ENCODE measurements around the gene WDFY3. TPM values are rescaled to one million over a fixed set of nuclear protein-coding genes. Genes with fewer than 3 reads are reported as not detected.

WDFY3 gene
- total and polyA plus RNA-seq, 2 of the 4 experiments (the other 2 are of a cell fraction) = 12.5 to 58.1 TPM

DNA sequence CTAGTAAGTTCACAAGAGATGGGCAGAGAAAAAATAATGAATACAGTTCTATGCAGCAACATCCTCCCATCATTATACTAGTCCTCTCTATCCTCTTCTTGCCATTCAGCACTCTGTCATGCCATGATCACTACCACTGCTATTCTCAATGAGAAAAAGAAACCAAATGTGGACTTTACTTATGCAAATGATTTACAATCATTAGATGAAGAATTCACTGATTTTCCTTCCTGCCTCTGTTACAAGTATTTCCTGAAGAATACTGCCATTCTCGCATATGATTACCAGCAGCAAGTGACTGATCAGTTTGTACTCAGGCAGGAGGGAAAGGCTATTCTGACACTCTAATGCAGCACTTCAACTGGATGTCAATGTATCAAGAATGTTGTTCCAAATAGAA, 50.3 kb downstream of the WDFY3 start:
- Histone ChIP-seq H3K9me3 (ENCODE audit: control insufficient read depth, insufficient read depth, low read length) (no peaks in the 10 kb centered on the region), H4K5ac (ENCODE audit: low read depth, low read length) (no peak overlapping the region), H3K4me1 (ENCODE audit: control insufficient read depth, insufficient read depth, low read length) (peaks cover 2% of the 10 kb centered on the region; the same call in 1 of the 2 replicates), H2AK5ac (ENCODE audit: low read depth, low read length) (no peak overlapping the region), H4K8ac (ENCODE audit: low read depth in 2 of 2, low read length in 2 of 2) (no peak overlapping the region), H2BK15ac (ENCODE audit: low read depth, low read length) (no peak overlapping the region), H3K4me2 (ENCODE audit: low read depth, low read length) (peak overlapping the region; percentile 33; the same call in 1 of the 2 replicates), H3K27ac (ENCODE audit: insufficient read depth, low read length) (no peak overlapping the region), H2BK5ac (ENCODE audit: low read depth, low read length, poor library complexity, severe bottlenecking) (no peak overlapping the region), H3K18ac (ENCODE audit: low read depth, low read length) (no peak overlapping the region), H4K20me1 (ENCODE audit: insufficient read depth, low read length) (no peaks in the 10 kb centered on the region; the same call in 1 of the 2 replicates), H3K36me3 (ENCODE audit: control insufficient read depth, insufficient read depth, low read length) (peaks cover 3% of the 10 kb centered on the region; the same call in 1 of the 2 replicates), H2BK20ac (ENCODE audit: low read depth, low read length) (no peak overlapping the region), H3K23ac (ENCODE audit: low read depth, low read length) (no peak overlapping the region), H3K9ac (ENCODE audit: low read depth, low read length) (no peak overlapping the region), H2AFZ (replicated peaks; ENCODE audit: low read length, poor library complexity) (no peak overlapping the region), H2AK9ac (replicated peaks; ENCODE audit: low read depth, low read length, poor library complexity) (no peak overlapping the region), H3K4me3 (ENCODE audit: insufficient read depth, low read depth, low read length) (no peak overlapping the region), H3K4ac (ENCODE audit: low read depth, low read length) (no peak overlapping the region), H4K91ac (ENCODE audit: insufficient read depth, low read depth, low read length) (no peak overlapping the region), H3K9me1 (ENCODE audit: insufficient read depth, low read length) (no peaks in the 10 kb centered on the region), H3K14ac (replicated peaks; ENCODE audit: low read depth, low read length) (no peak overlapping the region), H3K79me1 (ENCODE audit: low read depth in 1 of 2, low read length in 2 of 2) (peaks cover 27 to 46% of the 10 kb centered on the region in 2 experiments), H2BK120ac (ENCODE audit: low read depth, low read length) (no peak overlapping the region), H3K56ac (ENCODE audit: extremely low read depth, insufficient read depth, low read length) (no peak overlapping the region), H3K27me3 (ENCODE audit: control insufficient read depth, insufficient read depth, low read length) (no peaks in the 10 kb centered on the region)
- no TSS peak for BruUV-seq (replicated peaks)
- no CpG with 5 or more reads among the region's 1 CpG for WGBS, 2 experiments (ENCODE audit: extremely low coverage in 2 of 2, insufficient read length in 1 of 2)
- dilution Hi-C loops (cut with HindIII; ENCODE audit: low sequenced_read_pairs, unreplicated experiment) = no loop called here
- intact Hi-C loops (cut with micrococcal nuclease) = no loop called here
- ATAC-seq (ENCODE audit: low read depth) (no peak), DNase-seq (no peak)
- ChIA-PET CTCF (no interaction called here), POLR2A (ENCODE audit: unreplicated experiment) (no interaction called here)
- in situ Hi-C loops (cut with MboI; ENCODE audit: low sequenced_read_pairs) = no loop called here
- TF ChIP-seq SMC3 (IDR thresholded peaks at IDR 0.05; ENCODE audit: low read depth, low read length) = no peak
